Measurements from ENCODE around the gene CSNK1G1.
A peak's percentile ranks its signal among the peaks of the same experiment; 100 is the strongest.
"Not testable (repeated sequence)": the region's sequence is repeated elsewhere in the genome, so short reads cannot be mapped to it uniquely, and the experiment has no call there.

CSNK1G1 gene

DNA sequence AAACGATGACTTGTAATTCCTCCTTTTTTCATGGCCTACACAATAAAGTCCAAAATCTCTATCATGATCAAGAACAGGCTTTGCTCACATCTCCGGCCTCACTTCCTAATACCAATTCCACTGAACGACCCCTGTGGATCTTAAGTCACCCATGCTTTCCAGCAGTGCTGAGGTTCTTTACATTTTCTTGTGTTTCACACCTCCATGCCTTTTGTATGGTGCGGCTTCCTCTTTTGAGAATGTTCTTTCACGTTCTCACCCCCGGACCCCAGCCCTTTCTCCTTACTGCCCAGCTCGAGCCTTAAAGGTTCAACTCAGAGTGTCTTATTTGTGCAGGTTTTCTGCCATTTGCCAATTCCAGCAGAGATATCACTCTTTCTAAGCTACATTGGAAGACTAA, 70.1 kb downstream of the CSNK1G1 start:
- DNase-seq: no peak

DNA sequence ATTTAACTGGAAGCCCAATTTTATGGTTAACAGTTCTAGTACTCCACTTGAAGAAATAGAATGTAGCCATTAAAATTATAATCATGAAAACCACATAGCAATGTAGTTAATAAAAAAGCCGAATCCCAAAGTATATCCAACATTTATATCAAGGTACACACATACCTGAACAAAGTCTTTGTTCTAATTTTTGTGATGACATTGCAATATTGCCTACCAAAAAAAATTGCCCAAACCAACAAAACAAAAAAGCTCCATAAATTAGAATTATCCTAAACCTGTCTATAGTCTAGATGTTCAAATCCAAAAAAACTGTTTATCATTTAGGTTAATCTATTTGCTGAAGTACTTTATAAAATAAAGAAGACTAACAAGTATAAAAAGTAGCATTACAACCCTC, 70.8 kb downstream of the CSNK1G1 start:
- no peak for DNase-seq

DNA sequence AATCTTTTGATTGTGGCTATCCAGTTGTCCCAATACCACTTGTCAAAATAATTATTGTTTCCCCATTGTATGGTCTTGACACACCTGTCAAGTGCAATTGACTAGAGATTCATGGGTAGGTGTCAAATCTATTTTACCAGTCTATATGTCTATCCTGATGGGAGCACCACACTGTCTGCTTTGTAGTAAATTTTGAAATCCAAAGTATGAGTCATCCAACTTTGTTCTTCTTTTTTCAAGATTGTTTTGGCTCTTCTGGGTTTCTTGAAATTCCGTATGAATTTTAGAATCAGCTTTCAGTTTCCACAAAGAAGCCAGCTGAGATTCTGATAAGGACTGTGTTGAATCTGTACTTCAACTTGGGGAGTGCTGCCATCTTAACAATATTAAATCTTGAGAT, 71.9 kb downstream of the CSNK1G1 start:
- no peak for DNase-seq

DNA sequence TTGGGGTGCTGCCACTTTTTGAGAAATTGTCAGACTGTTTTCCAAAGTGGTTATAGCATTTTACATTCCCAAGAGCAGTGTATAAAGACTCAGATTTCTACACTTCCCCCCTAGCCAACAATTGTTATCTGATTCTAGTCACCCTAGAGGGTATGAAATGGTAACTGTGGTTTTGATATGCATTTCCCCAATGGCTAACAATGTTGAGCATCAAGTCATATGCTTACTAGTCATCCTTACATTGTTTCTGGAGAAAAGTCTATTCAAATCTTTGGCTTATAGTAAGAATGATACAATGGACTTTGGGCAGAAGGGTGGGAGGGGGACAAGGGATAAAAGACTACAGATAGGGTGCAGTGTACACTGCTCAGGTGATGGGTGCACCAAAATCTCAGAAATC, 73.3 kb downstream of the CSNK1G1 start:
- no peak for DNase-seq

DNA sequence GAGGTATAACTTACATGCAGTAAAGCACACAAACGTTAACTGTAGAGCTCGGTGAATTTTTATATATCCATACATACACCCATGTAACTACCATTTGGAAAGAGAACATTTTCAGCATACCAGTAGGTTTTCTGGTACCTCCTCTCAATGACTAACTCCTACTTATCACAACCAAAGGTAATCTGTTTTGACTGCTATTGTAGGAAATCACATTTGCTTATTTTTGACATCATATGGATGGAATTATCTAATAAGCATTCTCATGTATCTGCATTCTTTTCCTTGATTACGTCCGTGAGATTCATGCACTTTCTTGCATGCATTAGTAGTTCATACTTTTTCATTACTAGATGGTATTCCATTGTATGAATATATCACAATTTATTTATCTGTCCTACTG, 76.8 kb downstream of the CSNK1G1 start:
- no peak for DNase-seq

DNA sequence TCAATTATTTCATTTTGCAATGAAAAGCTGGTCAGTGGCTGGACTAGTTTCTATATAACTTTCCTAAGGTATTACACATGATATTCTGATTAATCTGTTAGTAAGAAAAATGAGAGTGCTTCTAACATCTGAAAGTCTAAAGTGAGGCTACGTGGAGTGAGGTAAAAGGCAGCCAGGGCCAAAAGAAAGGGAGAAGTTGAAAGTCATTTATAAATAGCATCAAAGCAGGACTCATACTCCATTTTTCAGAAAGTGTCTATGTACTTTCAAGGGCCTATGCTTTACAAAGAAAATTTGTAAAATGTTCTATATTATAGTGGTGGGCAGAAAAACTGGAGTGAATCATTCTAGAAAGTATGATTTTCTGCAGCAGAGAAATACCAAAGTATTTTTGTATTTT, 80.0 kb downstream of the CSNK1G1 start:
- no peak for DNase-seq

DNA sequence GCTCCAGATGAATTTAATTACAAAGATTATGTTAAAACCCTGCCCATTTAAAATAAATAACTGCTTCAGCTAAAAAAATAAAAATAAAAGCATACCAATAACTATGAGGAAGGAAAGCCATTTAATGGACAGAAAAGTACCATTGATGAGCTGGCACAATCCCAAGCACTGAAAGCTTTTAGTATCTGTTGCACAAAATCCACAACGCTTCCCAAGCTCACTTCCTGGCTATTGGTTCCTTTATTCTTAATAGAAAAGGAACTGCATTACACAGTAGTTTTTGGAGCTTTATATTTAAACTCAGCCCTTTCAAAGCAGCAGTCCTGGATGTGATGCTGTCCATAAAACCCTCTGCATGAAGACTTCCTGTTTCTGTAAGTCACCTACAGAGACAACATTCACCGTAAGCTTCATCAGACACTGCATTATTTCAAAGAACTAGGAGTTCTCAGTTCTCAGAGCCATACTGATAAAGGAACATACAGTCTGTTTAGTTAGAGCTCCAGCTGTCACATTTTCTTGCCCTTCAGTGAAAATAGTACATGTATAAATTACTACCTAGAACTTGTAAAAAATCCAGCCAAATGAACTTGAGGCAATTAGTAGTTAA, 81.5 kb downstream of the CSNK1G1 start:
- DNase-seq: no peak

DNA sequence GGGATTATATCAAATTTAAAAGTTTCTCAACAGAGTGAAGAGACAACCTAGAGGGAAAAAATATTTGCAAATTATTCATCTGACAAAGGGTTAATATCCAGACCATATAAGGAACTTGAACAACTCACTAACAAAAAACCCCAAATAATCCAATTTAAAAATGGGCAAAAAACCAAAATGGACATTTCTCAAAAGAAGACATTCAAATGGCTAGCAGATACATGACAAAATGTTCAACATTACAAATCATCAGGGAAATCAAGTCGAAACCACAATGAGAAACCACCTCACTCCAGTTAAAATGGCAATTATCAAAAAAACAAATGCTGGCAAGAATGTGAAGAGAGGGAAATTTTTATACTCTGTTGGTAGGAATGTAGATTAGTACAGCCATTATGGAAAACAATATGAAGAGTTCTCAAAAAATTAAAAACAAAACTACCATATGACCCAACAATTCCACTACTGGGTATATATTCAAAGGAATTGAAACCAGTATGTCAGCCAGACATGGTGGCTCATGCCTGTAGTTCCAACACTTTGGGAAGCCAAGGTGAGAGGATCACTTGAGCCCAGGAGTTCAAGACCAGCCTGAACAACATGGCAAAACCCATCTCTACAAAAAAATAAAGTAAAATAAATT, 88.5 kb downstream of the CSNK1G1 start:
- no peak for DNase-seq

DNA sequence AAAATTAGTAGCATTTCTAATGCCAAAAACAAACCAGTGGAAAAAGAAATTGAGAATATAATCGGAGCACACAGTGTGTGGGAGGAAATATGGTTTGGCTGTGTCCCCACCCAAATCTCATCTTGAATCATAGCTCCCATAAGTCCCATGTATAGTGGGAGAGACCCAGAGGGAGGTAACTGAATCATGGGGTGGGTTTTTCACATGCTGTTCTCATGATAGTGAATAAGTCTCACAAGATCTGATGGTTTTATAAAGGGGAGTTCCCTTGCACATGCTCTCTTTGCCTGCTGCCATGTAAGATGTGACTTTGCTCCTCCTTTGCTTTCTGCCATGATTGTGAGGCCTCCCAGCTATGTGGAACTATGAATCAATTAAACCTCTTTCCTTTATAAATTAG, 90.8 kb downstream of the CSNK1G1 start:
- DNase-seq: not testable (repeated sequence)

DNA sequence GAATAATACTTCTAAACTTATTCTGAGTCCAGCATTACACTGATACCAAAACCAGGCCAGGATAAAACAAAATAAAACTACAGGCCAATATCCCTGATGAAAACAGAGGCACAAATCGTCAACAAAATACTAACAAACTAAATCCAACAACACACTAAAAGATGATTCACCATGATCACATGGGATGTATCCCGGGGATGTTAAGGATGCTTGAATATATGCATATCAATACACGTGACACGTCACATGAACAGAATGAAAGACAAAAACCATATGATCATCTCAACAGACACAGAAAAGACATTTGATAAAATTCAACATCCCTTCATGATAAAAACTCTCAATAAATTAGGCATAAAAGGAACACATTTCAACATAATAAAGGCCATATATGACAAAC, 91.5 kb downstream of the CSNK1G1 start:
- DNase-seq: no peak

DNA sequence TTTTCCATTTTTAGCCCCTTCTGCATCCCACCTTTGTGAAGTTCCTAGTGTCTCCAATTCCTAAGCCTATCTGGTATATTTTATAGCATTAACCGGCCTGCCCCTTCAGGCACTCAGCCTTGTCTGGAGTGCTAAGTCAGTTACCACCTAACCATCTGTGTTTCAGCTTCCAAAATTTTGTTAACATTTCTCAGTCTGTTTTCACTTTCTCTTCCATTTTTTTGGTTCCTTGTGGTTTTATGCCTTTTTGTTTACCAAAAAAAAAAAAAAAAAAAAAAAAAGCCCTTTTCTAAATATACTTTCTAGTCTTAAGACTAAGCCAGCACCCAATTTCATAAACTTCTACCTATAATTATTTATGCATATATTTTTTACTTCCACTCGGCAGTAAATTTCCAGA, 92.4 kb downstream of the CSNK1G1 start:
- no peak for DNase-seq

DNA sequence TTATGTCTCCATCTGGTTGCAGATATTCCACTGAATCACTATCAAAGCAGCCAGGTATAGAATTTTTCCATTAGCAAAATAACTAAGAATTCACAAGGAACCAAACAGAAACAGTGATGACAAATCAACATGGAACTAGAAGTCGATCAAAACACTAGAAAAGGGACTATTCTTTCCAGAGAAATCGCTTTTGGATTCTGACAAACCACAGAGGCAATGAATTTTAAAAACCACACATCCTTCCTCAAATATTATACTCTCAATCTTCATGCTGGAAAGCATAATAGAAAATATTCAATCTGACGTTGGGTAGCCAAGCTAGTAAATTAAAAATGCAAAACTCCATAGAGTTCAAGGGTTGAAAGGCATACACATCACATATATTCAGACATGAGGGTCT, 99.9 kb downstream of the CSNK1G1 start:
- DNase-seq: no peak

DNA sequence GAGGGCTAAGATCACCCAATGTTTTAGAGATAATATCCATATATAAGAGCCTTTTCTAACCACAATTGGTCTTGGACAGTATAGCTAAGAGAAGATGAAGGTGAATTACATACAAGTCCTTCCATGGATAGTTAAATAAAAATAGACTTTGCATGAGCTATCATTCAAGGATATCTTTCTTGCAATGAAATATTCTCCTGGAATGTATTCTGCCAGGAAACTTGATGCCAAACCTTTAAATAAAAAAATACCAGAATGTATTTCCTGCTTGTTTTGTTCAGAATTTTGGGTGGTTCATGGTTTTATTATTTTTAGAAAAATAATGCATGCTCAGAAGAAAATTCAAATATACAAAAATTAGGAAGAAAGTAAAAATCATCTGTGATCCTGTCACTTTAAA, 104.3 kb downstream of the CSNK1G1 start:
- no peak for DNase-seq

DNA sequence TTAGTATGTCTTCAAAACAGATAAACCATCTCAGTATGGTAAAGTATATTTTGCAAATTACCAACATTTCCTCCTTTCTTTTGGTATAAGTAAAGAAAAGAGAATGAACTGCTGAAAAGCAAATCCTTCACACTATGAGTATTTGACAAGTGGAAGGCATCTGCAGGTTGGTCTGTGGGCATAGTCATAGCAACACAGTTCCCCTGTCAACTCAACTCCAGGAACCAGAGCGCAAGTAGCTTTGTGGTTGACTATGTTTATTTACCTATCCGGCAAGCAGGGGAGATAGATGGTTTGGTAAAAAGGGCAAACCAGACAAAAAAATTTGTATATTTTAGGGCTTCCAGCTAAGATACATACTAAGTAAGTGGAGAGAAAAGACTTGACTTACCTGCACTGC, 104.9 kb downstream of the CSNK1G1 start:
- DNase-seq: no peak

DNA sequence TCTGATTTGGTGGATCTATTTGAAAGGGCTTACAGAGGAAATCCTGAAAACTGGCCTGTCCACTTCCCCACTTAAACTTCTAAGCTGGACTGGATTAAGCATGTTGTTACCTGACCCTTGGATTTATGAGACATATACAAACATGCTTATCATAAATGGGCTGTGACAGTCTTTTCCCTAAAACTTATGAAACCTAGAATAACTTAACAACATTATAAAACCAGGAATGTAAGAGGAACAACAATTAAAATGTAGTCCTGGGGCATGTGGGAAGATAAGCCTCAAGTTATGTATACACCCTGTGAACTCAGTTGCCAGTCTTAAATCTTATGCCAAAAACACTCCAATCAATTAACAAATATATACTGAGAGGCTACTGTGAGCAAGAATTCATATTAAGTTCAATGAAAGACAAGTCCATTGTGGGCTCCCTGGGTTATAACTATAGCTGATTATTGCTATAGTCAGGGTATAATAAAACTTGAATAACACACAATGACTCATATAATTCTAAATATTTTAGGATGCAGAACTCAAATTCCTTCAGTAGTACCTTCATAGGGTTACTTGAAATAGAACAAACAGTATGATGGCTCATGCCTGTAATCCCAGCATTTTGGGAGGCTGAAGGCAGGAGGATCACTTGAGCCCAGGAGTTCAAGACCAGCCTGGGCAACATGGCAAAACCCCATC, 105.9 kb downstream of the CSNK1G1 start:
- no peak for DNase-seq

DNA sequence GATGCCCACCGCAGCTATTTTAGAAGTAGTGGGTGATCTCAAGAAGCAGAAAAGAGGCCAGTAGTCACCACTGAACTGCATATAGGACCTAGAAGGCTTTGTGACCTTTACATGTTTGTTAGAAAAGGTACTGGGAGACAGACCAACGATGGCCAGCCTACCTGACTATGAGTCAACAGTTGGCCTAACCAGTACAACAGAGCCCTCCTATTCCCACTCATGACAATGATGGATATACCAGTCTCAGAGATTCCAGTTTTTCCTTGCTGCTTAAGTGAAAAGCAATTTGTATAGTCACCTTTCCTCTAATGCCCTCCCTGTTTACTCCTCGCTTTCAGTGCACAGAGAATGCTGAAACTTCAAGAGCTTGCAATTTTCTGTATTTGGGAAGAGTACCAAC, 106.6 kb downstream of the CSNK1G1 start:
- DNase-seq: no peak

DNA sequence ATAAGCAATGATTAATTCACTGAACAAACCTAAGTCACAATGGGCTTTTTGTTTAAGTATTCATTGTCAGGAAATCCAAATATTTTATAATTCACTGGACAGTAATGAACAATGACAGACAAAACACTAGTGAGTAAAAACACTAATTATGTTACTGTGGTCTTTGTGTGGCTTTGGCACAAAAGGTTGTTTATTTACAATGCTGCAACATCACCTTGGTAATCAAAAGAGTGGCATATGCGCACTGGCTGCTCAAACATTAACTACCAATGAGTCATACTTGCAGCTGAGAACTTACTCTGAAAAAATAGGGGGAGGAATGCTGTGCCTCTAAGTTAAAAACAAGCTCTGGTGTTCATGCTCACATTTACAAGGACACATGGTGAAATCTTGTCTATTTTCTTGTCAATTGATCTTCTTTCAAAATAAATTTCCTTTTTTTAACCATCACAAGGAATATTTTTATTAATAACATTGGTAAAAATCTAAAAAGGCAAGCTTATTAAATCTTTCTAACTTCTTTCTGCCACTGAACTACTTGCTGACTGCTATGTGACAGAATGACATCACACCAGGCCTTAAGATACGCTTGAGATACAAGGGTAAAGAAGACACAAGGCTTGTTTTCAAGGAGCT, 107.9 kb downstream of the CSNK1G1 start:
- no peak for DNase-seq

DNA sequence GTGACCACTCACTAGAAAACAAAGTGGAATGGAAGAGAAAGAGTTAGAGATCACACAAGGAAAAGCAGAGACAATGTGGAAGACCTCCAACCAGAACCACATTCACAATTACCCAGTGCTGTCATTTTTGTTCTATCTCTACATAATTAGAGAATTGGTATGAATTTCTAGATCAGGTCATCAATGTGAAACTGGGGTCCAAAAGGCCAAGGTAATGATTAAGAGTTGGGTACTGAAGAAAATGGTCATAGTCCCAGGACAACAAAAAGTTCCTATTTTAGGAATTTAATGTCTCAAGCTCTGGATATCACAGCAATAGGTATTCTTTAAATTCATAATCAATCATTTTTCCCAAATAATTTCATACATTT, 108.5 kb downstream of the CSNK1G1 start:
- DNase-seq: no peak

DNA sequence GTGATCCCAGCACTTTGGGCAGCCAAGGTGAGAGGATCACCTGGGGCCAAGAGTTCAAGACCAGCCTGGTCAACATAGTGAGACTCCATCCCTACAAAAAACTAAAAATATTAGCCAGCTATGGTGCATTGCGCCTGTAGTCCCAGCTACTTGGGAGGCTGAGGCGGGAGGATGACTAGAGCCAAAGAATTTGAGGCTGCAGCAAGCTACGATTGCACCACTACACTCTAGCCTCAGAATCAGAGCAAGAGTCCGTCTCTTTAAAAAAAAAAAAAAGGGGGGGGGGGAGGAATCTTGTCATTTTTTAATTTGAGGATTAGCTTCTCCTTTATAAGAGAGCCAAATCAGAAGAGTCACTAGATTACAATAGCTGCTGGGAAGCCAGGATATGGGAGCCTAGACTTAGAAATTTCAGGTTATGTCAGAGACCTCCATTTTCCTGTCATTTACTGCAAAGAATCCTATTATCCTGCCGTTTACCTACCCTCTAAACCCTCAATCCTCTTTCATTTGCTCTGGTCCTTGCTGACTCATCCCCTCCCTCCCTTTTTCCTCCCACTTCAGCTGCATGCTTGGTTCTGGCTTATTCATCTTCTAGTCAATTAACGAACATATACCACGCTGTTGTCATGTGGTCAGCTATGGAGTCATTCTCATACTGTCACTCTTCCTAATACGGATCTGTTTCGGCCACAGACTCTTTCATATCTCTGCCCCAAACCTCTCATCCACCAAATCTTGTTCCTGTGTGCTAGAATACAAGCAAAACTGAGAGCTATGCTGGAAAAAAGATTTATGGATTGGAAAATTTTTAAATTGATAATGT, 109.4 kb downstream of the CSNK1G1 start:
- peak in 1 of 2 experiments; percentile 17 for DNase-seq

DNA sequence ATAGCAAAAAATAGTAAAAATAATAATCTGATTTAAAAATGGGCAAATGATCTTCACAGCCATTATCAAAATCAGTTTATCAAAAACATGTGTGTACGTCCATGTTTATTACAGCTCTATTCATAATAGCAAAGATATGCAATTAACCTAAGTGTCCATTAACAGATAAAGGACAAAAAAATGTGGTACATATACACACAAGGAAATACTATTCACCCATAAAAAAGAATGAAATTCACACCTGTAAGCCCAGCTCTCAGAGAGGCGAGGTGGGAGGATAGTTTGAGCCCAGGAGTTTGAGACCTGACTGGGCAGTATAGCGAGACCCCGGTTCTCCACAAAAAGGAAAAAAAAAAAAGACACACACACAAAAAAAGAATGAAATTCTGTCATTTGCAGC, 110.6 kb downstream of the CSNK1G1 start:
- DNase-seq: no peak

DNA sequence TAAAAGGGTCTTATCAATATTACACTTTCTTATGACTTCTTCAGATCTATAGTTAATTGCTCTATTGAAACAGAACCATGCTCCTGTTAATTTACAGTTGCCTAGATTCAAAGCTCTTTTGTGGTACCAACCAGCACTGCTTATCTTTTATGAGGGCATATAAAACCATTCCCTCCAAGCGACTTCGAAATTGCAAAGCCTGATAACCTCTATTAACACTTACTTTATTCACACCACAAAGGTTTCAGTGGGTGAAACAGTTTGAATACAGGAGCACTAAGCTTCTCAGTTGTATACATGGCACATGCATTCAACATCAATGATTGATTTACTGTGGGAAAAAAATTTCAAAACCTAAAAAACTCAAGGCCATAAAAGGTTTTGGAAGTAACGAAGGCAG, 118.3 kb downstream of the CSNK1G1 start:
- no peak for DNase-seq

DNA sequence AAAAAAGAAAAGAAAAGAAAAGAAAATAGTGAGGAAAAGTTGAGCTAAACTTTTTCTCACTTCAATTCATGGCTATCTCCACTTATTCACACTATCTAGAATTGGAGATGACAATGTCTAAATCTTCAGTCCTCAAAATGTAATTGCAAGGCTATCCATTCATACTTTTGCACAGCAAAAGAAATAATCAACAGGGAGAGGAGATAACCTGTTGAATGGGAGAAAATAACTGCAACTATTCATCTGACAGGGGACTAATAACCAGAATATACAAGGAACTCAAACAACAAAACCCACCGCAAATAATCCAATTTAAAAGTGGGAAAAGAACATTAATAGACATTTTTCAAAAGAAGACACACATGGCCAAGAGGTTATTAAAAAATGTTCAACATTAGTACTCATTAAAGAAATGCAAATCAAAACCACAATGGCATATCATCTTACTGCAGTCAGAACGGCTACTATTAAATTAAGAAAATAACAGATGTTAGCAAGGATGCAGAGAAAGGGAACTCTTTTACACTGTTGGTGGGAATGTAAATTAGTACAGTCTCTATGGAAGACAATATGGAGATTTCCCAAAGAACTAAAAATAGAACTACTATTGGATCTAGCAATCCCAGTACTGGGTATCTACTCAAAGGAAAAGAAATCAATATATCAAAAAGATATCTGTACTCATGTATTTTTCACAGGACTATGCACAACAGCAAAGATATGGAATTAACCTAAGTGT, 119.6 kb downstream of the CSNK1G1 start:
- DNase-seq: no peak

DNA sequence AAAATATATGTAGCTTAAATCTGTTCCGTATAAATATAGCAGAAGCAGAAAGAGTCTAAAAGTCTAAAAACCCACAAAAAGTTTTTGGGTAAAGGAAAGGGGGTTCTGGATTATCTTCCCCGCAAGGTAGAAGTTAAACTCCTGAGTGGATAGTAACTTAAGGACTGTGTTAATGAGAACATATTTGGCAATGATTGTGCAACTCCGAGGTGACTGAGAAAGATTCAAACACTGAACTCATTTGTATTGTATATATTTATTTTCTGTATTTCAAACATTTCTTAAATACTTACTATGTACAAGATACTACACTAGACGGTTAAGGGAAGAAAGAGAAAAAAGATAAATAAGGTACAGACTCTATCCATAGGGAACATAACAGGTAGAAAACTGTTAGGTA, 120.4 kb downstream of the CSNK1G1 start:
- no peak for DNase-seq

All from stimulated activated CD4-positive, alpha-beta T cell treated with anti-CD3 and anti-CD28 coated beads, Interleukin-4, amount 100 ng/mL, for 4 hours (primary cell).